ENCODE measurements around the gene RNF167. TPM values are rescaled to one million over a fixed set of nuclear protein-coding genes. Genes with fewer than 3 reads are reported as not detected.
A peak's percentile ranks its signal among the peaks of the same experiment; 100 is the strongest.

The RNF167 gene
- total and polyA plus RNA-seq, 2 experiments from 2014 or later, result 19.8 to 36.6 TPM

- H2AFZ ChIP-seq, result no peak overlapping the region
- TF ChIP-seq EZH2 (IDR thresholded peaks at IDR 0.05; ENCODE audit: insufficient read depth, poor library complexity, severe bottlenecking) (no peak), EZH2phosphoT487 (IDR thresholded peaks at IDR 0.05; ENCODE audit: insufficient read depth, low read depth) (no peak)
- H3K4me2 ChIP-seq (ENCODE audit: unreplicated experiment), result no peak overlapping the region
- H3K4me3 ChIP-seq, result no peak overlapping the region
- H3K4me1 ChIP-seq (ENCODE audit: insufficient read depth), result no peaks in the 10 kb centered on the region
- WGBS, 2 experiments (ENCODE audit: low coverage in 1 of 2, low lambda C conversion rate in 2 of 2, missing lambda C conversion rate in 2 of 2), result 96 to 98% methylated on average over 18 of the region's 18 CpGs
- no peaks in the 10 kb centered on the region for H4K20me1 ChIP-seq (ENCODE audit: insufficient read depth)
- H3K27ac ChIP-seq, result no peak overlapping the region
- no peaks in the 10 kb centered on the region for H3K9me2 ChIP-seq (ENCODE audit: insufficient read depth)
- in situ Hi-C loops (cut with MboI), result no loop called here
- no peak for DNase-seq
- no peaks in the 10 kb centered on the region for H3K36me3 ChIP-seq (ENCODE audit: low read depth)
- H3F3A ChIP-seq (ENCODE audit: insufficient read depth), result no peaks in the 10 kb centered on the region
- no peaks in the 10 kb centered on the region for H3K79me2 ChIP-seq (ENCODE audit: insufficient read depth)
- H3K27me3 ChIP-seq (replicated peaks; ENCODE audit: insufficient read depth), result no peaks in the 10 kb centered on the region
- H3K9ac ChIP-seq, result no peak overlapping the region
- no peaks in the 10 kb centered on the region for H3K9me3 ChIP-seq (ENCODE audit: low read depth)
Measured at GRCh38 chr17:4928881-4929280, 11.2 kb upstream of the RNF167 start.

DNA sequence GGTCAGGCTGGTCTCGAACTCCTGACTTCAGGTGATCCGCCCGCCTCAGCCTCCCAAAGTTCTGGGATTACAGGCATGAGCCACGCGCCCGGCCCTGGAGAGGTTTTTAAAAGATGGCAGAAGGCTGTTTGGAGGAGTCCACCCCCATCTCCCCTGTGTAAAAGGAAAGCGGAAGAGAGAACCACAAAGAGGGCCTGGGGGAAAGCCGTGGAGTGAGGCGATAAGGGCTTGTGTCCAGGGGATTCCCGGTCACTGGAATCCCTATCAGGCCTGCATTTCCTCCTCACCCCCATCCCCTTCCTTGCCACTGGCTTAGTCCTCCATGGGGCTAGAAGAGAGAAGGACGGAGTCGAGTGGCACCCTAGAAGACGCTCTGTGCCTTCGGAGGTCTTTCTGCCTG, 8.1 kb upstream of the RNF167 start, which contains the start of gene GP1BA:
Gene GP1BA, plus strand, starts transcription at position 315 of the 400 bp plus-strand sequence. CDS start 328 bp downstream, outside the sequence.
- Histone ChIP-seq H3K27ac (no peak within 1 kb of the TSS), H3F3A (ENCODE audit: insufficient read depth) (no peaks in the 10 kb centered on the region), H3K9ac (no peak within 1 kb of the TSS), H3K4me3 (no peak within 1 kb of the TSS), H3K27me3 (replicated peaks; ENCODE audit: insufficient read depth) (no peaks in the 10 kb centered on the region), H3K4me2 (ENCODE audit: unreplicated experiment) (no peak within 1 kb of the TSS), H4K20me1 (ENCODE audit: insufficient read depth) (no peaks in the 10 kb centered on the region), H3K36me3 (ENCODE audit: low read depth) (no peaks in the 10 kb centered on the region), H3K4me1 (ENCODE audit: insufficient read depth) (no peaks in the 10 kb centered on the region), H3K9me2 (ENCODE audit: insufficient read depth) (no peaks in the 10 kb centered on the region), H2AFZ (no peak within 1 kb of the TSS), H3K9me3 (ENCODE audit: low read depth) (no peaks in the 10 kb centered on the region), H3K79me2 (ENCODE audit: insufficient read depth) (no peaks in the 10 kb centered on the region)
- WGBS, 2 experiments (ENCODE audit: low coverage in 1 of 2, low lambda C conversion rate in 2 of 2, missing lambda C conversion rate in 2 of 2), result 98% methylated on average over 13 to 14 of the region's 14 CpGs
- DNase-seq, result no peak
- TF ChIP-seq EZH2phosphoT487 (IDR thresholded peaks at IDR 0.05; ENCODE audit: insufficient read depth, low read depth) (no peak), EZH2 (IDR thresholded peaks at IDR 0.05; ENCODE audit: insufficient read depth, poor library complexity, severe bottlenecking) (no peak)
- in situ Hi-C loops (cut with MboI), result no loop called here

- 83 to 88% methylated on average over 12 of the region's 12 CpGs for WGBS, 2 experiments (ENCODE audit: low coverage in 1 of 2, low lambda C conversion rate in 2 of 2, missing lambda C conversion rate in 2 of 2)
- H3K4me3 ChIP-seq, result no peak overlapping the region
- H3K27ac ChIP-seq, result no peak overlapping the region
- H2AFZ ChIP-seq, result no peak overlapping the region
- H4K20me1 ChIP-seq (ENCODE audit: insufficient read depth), result no peaks in the 10 kb centered on the region
- H3K9me2 ChIP-seq (ENCODE audit: insufficient read depth), result no peaks in the 10 kb centered on the region
- H3K4me2 ChIP-seq (ENCODE audit: unreplicated experiment), result no peak overlapping the region
- H3K27me3 ChIP-seq (replicated peaks; ENCODE audit: insufficient read depth), result no peaks in the 10 kb centered on the region
- H3K36me3 ChIP-seq (ENCODE audit: low read depth), result no peaks in the 10 kb centered on the region
- in situ Hi-C loops (cut with MboI), result no loop called here
- no peak overlapping the region for H3K9ac ChIP-seq
- H3K9me3 ChIP-seq (ENCODE audit: low read depth), result no peaks in the 10 kb centered on the region
- no peaks in the 10 kb centered on the region for H3F3A ChIP-seq (ENCODE audit: insufficient read depth)
- H3K4me1 ChIP-seq (ENCODE audit: insufficient read depth), result no peaks in the 10 kb centered on the region
- TF ChIP-seq EZH2phosphoT487 (IDR thresholded peaks at IDR 0.05; ENCODE audit: insufficient read depth, low read depth), result no peak
- no peak for TF ChIP-seq EZH2 (IDR thresholded peaks at IDR 0.05; ENCODE audit: insufficient read depth, poor library complexity, severe bottlenecking)
- H3K79me2 ChIP-seq (ENCODE audit: insufficient read depth), result peaks cover under 1% of the 10 kb centered on the region; the same call in 1 of the 2 replicates
- DNase-seq, result no peak
Measured at GRCh38 chr17:4932756-4933155, 7.3 kb upstream of the RNF167 start.

GRCh38 chr17:4933646-4934045, 6.4 kb upstream of the RNF167 start:
- TF ChIP-seq EZH2phosphoT487 (IDR thresholded peaks at IDR 0.05; ENCODE audit: insufficient read depth, low read depth) (no peak), EZH2 (IDR thresholded peaks at IDR 0.05; ENCODE audit: insufficient read depth, poor library complexity, severe bottlenecking) (no peak)
- no peaks in the 10 kb centered on the region for H3F3A ChIP-seq (ENCODE audit: insufficient read depth)
- 85 to 86% methylated on average over 6 to 16 of the region's 16 CpGs for WGBS, 2 experiments (ENCODE audit: low coverage in 1 of 2, low lambda C conversion rate in 2 of 2, missing lambda C conversion rate in 2 of 2)
- no peak overlapping the region for H2AFZ ChIP-seq
- peaks cover 2% of the 10 kb centered on the region; the same call in 1 of the 2 replicates for H3K4me1 ChIP-seq (ENCODE audit: insufficient read depth)
- no peak overlapping the region for H3K27ac ChIP-seq
- peaks cover 9% of the 10 kb centered on the region for H3K79me2 ChIP-seq (ENCODE audit: insufficient read depth)
- in situ Hi-C loops (cut with MboI), result no loop called here
- 0 out of 2 replicates have a peak overlapping the region, but pooled peaks have one; percentile 46 for H3K9ac ChIP-seq
- H3K9me2 ChIP-seq (ENCODE audit: insufficient read depth), result no peaks in the 10 kb centered on the region
- no peak overlapping the region for H3K4me3 ChIP-seq
- H3K27me3 ChIP-seq (replicated peaks; ENCODE audit: insufficient read depth), result no peaks in the 10 kb centered on the region
- H3K36me3 ChIP-seq (ENCODE audit: low read depth), result no peaks in the 10 kb centered on the region
- H3K4me2 ChIP-seq (ENCODE audit: unreplicated experiment), result no peak overlapping the region
- DNase-seq, result no peak
- no peaks in the 10 kb centered on the region for H3K9me3 ChIP-seq (ENCODE audit: low read depth)
- H4K20me1 ChIP-seq (ENCODE audit: insufficient read depth), result no peaks in the 10 kb centered on the region
